GM18867 (cell line): ENCODE measurements around the gene HDAC7.
"Not testable (repeated sequence)": the region's sequence is repeated elsewhere in the genome, so short reads cannot be mapped to it uniquely, and the experiment has no call there.

Experiments used
- ATAC-seq: cut with Tn5 transposase; IDR thresholded peaks from one replicate; pipeline ENCODE4 v1.9.1; 2021; ENCODE audit warnings: mild to moderate bottlenecking, moderate library complexity; ENCODE audit not compliant: unreplicated experiment

HDAC7 gene

DNA sequence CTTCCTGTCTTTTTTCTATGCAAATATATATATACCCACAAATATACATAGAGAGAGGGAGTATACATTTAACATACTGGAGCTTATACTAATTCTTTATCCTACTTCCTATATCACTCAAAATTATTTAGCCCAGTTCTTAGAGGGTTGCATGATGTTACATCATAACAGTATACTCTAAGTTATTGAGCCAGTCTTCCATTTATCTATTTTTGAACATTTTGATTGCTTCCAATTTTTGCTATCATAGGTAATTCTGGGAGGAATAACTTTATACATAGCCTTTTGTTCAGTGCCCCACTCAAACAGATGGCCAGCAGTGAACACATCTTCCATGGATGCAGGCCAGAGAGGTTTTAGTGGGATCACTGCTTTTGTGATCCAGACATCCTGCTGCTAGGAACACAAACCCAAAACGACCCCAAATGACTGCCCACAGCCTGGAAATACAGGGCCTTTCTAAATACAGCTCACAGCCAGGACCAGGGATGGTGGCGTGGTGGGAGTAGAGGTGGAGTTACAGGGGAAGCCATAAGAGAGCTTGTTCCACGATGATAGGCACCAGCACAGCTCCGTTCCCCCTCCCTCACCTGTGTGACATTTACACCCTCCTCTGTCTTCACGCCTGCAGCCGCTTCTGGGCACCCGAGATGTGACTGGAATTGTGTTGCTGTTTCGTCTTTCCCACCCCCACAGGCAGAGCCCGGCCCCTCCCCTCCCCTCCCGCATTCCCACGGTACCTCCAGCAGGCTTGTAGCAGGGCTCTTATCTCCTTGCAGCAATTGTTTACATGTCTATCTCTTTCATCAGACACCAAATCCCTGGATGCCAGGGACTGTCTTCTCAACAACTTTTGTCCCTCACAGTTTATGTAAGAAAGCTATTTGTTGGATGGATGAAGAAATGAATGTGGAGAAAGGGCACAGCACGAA, 30.7 kb upstream of the HDAC7 start:
- no peak for ATAC-seq

DNA sequence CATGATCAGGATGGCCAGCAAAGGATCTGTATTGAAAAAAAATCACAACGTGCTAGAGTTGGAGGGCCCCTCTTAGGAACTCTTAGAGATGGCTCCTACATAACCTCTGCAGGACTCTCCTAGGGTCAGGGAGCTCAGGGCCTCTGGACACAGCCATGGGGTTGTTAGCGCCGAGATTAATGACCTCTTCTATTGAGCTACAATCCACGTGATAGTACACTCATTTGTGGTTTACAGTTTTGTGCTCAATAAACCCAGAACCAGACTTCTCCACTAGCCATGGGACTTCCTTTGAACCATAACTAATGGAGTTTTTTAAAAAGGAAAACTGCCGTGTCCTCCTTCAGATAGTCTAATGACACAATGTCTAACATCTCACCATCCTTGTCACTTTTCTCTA, 29.6 kb upstream of the HDAC7 start:
- ATAC-seq: no peak

DNA sequence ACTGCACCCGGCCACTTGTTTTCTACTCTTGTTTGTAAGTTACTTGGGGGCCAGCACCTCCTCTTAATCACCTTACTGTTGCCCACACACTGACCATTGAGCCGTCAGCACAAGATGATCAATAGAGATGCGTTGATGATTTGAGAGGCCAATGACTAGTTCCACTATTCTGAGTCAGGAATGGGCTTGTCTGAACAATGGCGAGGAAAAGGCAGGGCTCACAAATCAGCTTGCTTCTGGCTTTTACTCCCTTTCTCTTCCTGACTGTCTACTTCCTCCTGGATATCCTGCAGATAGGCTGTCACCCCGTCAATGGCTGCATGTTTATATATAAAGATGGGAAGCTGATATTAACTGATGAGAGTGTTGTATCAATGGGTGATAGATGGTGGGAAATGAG, 29.1 kb upstream of the HDAC7 start:
- no peak for ATAC-seq

DNA sequence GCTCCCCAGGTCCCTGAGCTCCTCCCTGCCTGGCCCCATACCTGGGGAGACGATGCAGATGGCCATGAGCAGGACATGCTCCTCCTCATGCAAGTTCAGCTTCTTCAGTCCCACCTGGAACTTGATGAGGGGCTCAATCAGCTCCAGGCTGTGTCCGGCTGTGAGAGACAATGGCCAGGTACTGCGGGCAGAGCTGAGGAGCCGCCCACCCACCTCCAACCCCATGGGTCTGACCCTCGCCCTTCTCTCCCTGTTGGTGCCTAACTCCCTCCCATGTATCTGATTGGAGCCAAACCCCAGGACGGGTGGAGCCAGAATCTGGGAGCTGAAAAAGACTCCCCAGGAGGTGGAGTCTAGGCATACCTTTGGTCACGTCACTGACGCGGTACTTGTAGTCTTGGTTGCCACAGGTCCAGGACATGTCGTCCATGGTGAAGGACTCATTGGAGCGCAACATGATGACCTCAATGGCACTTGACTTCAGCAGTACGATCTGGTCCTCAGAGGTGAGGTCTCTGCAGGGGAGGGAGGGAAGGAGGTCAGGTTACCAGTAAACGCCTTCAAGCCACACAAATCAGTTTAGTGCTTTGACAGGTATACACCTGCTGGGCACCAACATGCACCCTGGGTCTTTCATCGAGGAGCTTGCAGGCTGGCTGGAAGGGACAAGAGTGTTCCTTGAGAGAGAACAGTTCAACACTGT, 26.7 kb upstream of the HDAC7 start:
- no peak for ATAC-seq

DNA sequence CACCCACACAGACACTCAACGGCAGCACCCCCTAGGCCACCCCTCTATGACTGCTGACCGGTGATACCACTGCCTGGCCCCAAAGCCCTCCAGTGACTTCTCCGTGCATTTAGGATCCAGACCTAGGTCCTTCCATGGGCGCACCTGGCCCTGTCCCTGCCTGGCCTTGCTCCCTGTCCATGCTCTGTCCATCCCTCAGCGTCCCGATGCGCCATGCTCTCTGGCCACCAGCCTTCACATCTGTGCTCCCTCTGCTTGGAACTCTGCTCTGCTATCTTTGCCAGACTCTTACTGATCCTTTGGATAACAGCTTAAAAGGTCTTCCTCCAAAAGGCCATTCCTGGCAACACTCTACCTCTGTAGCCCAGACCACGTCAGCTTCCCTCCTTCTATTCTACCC, 25.4 kb upstream of the HDAC7 start:
- no peak for ATAC-seq

DNA sequence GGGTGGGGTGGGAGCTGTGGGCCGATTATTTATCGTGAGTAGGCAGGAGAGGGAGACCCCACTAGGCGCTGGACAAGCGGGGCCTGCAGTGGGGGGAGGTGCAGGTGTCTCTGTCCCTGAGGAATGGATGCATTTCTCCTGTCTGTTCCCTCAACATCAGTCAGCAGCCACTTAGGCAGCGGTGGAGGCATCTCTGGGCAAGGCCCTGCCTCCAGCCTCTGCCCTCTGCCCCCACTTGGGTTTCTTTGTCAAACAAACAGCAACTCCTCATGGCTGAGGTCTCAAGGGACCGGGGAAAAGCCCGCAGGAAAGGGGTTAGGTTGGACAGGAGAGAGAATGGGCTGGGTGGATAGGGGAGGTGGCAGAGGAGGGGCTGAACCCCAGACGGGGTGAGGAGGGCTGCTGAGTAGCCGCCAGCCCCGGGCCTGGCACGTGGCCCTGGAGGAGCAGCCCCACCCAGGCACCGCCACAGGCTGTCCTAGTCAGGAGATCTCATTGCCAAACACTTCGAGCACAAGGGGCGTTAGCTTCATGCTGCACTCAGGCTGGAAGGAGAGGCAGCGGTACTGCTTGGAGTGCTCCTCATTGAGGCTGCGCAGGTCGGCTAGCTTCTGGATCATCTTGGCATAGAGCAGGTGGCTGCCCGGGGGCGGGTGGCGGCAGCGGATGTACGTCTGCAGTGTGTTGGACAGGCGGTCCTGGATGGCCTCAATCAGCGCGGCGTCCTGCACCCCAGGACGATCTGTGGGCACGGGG, 24.7 kb upstream of the HDAC7 start:
- ATAC-seq: no peak

DNA sequence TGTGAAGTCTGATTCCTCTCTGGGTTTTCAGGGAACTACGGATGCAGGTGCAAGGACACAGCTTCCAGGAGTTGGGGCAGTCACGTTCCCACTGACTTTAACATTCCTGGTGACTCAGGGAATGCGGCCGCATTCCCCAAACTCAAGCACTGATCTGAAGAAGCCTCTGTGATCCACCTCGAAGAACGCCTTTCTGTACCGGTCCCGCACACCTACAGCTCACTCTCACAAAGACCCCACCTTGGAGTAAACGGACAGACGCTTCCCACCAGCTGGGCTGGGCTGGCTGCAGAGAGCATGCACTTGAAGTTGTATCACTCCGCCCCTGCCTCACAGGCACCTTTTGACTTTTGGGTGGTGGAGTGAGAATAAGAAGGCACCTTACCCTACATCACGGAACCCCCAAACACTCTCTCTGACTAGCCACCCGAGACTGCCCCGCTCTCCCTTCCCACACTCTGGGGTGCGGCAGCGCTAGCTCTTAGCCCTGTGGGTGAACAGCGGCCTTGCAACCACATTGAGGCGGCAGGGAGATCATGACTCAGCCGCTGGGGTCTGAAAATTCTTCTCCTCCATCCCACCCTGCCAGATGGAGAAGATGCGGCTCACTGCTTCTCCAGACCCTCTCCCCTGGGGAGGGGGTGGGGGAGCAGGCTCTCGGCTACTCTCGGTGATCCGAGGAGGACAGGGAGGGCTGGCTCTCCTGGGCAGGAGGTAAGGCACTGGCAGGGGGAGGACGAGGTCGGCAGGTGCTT, 23.7 kb upstream of the HDAC7 start:
- no peak for ATAC-seq

DNA sequence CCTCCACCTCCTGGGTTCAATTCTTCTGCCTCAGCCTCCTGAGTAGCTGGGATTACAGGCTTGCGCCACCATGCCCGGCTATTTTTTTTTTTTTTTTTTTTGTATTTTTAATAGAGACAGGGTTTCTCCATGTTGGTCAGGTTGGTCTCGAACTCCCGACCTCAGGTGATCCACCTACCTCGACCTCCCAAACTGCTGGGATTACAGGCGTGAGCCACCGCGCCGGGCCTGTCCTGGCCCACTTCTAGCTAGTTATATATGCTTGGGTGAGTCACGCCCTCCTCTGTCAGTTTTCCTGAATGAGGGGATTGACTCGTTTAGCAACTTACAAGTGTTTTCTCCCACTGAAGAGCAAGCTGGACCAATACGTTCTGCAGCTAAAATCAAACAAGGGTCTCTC, 22.8 kb upstream of the HDAC7 start:
- ATAC-seq: not testable (repeated sequence)

DNA sequence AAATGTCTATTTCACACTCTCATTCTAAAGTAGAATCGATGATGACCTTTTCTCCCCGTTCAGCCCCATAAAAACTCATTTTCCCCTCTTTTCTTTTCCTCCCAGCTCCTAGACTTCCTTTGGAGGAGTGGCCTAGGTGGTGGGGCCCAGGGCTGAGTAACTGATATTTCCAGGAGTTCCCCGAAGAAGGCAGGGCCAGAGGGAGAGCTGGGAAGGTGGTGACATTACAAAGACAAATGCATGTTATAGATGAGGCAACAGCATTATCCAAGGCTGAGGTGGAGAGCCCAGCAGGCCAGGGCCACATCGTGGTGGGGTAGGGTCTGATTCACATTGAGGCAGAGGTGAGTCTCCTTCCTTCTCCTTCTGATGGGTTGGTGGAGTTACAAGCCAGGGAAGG, 22.2 kb upstream of the HDAC7 start:
- no peak for ATAC-seq

DNA sequence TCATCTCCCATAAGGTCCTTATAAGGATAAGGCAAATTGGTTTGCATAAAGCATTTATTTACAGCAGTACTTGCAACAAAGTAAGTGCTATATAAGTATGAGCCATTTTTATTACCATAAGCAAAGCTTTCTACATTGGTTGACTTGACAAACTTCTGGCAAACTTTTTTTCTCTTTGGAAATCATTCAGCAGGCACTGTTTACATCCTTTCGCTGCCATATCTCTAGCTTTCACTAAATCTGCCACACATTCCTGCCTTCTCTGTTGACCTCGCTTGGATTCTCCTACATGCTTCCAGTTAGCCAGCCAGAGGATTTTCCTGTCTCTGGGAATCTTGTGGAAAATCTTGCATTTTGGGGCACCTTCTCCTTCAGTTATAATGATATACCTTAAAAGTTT, 21.8 kb upstream of the HDAC7 start:
- no peak for ATAC-seq

DNA sequence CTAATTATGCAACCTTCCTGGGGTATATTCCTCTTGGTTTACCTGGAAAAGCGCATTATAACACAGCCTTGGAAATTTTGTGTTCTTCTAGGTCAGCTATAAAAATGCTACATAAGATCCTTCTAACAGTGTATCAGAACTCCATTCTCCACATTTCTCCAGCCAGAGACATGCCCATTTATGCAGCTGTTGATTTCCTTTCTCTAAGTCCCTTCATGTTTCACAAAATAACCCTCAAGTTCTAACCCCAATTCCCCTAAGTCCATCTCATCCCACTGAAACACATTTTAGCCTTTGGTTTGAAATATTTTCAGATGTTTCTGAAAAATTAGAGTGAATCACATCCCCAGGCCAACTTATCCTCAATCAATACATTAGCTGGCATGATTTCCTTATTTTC, 20.9 kb upstream of the HDAC7 start:
- no peak for ATAC-seq

DNA sequence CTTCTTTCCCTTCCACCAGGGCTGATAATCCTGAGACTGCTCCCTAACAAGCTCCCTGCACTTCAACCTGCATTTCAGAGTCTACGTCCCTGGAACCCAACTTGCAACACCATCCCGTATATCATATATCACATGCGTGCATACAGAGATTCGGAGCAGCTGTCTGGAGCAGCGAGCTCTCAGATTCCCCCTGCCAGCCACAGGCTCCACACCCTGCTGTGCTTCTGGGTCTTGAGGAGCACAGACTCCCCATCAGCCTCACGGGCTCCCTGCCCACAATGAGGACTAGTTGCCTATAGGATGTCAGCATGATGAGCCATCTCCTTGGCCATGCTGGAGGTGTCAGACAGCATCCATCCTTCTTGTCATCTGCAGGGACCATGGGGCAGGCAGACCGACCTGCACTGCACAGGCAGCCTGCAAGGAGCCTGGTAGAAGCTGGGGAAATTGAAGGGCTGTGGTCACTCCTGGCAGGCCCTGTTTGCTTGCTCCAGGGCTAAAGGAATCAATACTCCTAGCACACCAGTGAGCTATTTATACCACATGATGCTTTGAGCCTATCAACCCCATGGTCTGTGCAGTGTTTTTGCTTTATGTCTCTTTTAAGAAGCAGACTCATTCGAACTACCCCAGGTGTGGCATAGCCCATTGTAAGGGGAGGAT, 19.6 kb upstream of the HDAC7 start:
- ATAC-seq: no peak

DNA sequence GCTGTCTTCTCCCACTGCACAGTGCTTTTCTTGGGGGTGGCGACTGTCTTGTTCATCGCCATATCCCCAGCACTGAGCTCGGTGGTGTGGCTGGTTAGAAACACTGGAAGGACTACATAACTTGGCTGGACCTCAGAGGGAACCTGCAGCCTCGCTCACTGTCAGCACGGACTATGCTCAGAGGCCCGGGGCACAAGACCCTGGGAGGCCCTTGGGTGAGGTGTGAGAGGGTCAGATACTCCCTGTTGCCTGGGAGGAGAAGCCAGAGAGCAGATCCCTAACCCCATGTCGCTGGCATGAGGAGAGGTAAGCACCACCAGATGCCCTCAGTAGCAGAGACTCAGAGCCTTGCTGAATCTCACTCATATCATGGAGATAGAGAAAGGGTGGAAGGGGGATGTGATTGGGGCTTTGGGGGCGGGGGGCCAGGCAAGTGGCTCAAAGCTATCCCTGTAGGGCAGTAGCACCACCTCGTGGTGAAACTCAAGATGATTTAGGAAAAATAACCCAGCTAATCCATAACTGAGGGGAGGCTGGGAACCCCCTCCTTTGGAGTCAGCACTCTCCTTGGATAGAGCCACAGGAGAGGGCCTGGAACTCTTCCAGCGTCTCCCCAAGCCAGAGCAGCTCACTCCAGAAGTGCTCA, 18.7 kb upstream of the HDAC7 start:
- no peak for ATAC-seq

DNA sequence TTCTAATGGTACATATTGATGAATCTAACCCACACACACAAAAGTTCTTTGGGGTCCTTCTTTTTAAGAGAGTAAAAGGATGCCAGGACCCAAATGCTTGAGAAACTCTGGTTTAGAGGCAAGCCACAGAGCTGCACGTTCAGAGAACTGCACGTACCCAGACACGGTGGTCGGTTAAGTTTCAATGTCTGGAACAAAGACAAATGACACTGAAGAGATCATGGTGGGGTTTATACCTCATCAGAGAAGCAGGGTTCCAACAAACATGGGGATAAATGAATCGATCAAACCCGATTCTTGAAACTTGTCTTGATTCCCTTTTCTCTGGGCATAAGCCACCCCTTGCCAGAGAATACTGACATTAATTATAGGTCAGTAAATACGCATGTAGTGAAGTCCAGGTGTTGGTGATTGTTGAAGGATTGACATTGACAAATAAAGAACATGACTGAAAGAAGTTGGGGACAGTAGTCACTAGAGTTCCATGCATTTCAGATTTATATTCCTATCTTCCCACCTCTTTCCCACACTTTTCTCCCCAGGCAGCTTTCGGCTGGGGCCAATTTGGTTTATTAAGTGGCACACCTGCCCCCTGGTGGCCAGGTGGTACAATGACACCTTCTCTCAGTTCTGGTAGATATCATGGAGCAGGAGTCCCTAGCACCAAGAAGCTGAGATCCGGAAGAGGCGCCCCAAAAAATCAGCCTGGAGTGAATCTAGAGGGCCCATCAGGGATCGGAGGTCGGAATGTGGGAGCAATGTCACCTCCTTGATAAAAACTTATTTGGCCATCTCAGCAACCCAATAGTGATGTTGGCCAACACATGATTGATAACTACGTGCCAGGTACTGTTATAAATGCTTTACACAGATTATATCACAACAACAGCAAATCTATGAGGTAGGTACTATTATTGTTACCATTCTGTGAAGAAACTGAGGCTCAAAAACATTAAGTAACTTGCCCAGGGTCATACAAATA, 17.8 kb upstream of the HDAC7 start:
- no peak for ATAC-seq

DNA sequence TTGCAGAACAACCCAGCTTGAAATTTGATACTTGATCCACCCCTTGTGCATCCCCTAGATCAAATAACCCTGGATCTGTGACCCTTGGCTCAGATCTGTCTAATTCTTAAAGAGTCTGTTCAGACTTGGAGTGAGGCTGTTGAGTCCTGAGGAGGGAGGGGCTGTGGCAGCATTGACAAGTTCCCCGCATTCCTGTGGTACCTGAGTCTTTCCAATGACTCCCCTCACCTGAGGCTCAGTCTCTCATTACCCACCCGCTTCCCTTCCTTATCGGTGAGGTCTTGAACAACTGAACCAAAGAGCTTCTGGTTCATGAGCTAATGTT, 16.1 kb upstream of the HDAC7 start:
- no peak for ATAC-seq

DNA sequence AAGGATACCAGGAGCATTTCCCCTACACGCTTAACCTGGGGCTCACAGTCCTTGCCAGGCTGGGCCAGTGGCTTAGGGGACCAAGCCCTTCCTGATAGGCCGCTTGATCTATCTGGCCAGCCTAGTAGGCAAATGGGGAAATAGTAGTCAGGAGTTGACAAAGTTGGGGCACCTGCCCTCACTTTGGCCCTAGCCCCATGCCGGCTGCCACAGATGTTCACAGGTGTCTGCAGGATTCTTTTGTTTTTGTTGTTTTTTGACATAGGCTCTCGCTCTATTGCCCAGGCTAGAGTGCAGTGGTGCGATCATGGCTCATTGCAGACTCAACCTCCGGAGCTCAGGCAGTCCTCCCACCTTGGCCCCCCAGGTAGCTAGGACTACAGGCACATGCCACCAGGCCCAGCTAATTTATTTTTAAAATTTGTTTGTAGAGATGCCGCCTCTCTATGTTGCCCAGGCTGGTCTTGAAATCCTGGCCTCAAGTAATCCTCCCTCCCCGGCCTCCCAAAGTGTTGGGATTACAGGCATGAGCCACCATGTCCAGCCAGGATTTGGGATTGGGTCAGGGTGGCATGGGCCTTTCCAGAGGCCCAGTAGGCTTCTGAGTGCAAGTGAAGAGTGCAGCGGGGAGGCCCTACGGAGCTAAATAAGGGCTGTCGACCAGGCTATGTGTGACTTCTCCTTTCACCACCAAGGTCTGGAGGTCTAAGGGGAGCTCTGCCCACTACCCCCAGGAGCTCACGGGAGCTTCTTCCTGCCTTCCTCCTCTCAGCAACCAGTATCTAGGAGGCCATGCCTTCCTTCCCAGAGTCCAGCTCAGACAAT, 15.5 kb upstream of the HDAC7 start:
- no peak for ATAC-seq

DNA sequence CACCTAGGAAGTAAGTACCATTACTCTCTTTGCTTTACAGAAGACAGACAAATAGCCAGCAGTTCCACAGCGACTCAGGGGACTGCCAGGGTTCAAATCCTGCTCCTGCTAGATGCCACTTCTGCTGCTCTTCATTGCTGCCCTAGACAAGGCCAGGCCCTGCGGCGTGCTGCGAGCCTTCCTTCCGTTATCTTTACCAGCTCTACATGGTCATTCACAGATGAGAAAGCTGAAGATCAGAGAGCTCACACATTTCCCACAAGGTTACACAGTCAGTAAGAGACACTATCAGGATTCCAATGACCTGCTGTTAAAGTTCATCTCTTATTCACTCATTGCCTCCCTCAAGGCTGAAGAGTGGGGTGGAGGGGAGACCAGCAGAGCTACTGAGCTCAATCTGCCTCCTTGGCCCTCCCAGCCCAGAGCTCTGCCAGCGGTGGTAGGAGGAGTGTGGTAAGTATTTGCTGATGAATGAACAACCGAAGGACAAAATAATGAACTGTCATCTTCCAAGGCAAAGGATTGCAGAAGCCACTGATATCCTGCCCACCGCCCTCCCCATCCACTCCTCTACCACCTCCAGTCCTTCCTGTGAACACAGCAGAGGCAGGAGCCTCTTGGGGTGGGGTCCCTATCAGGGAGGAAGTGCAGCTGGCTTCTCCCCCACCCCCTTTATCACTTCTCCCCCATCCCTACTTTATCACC, 14.6 kb upstream of the HDAC7 start:
- ATAC-seq: no peak
